ENCODE results near the gene RPTN. TPM values are rescaled to one million over a fixed set of nuclear protein-coding genes. Genes with fewer than 3 reads are reported as not detected.
A peak's percentile ranks its signal among the peaks of the same experiment; 100 is the strongest.
"Not testable (repeated sequence)": the region's sequence is repeated elsewhere in the genome, so short reads cannot be mapped to it uniquely, and the experiment has no call there.

The RPTN gene
- total RNA-seq, 1 experiment from 2014 or later = not detected

- Histone ChIP-seq H3K4me3 (no peak overlapping the region), H3K36me3 (no peaks in the 10 kb centered on the region), H3K27me3 (no peaks in the 10 kb centered on the region)
These were observed 10.5 kb upstream of the RPTN start for GRCh38 chr1:152169366-152170025.

GRCh38 chr1:152168535-152168868 is 9.5 kb upstream of the RPTN start:
- H3K4me3 ChIP-seq = no peak overlapping the region
- H3K36me3 ChIP-seq = no peaks in the 10 kb centered on the region
- no peak for DNase-seq
- no peaks in the 10 kb centered on the region for H3K9me3 ChIP-seq
- no peaks in the 10 kb centered on the region for H3K27me3 ChIP-seq

More at GRCh38 chr1:152169366-152170025, 10.5 kb upstream of the RPTN start:
- no peak for DNase-seq
- H3K9me3 ChIP-seq = no peaks in the 10 kb centered on the region

- Histone ChIP-seq H3K27me3 (no peaks in the 10 kb centered on the region), H3K4me3 (no peak overlapping the region), H3K9me3 (no peaks in the 10 kb centered on the region), H3K36me3 (no peaks in the 10 kb centered on the region)
- peak; percentile 70 for DNase-seq
These were observed 9.0 kb upstream of the RPTN start for GRCh38 chr1:152167835-152168534.

GRCh38 chr1:152166966-152167365 is 7.9 kb upstream of the RPTN start:
- Histone ChIP-seq H3K4me3 (no peak overlapping the region), H3K27me3 (no peaks in the 10 kb centered on the region), H3K36me3 (no peaks in the 10 kb centered on the region), H3K9me3 (no peaks in the 10 kb centered on the region)
- DNase-seq = no peak

GRCh38 chr1:152165286-152166077 is 6.5 kb upstream of the RPTN start:
- Histone ChIP-seq H3K4me3 (no peak overlapping the region), H3K36me3 (no peaks in the 10 kb centered on the region), H3K9me3 (no peaks in the 10 kb centered on the region), H3K27me3 (no peaks in the 10 kb centered on the region)
- DNase-seq = no peak

- Histone ChIP-seq H3K4me3 (no peak overlapping the region), H3K9me3 (no peaks in the 10 kb centered on the region; the same call in 1 of the 2 replicates), H3K27me3 (no peaks in the 10 kb centered on the region), H3K36me3 (no peaks in the 10 kb centered on the region)
- DNase-seq = no peak
These were observed 5.6 kb upstream of the RPTN start for GRCh38 chr1:152164517-152165136.

GRCh38 chr1:152162792-152163463 is 3.9 kb upstream of the RPTN start:
- no peaks in the 10 kb centered on the region for H3K36me3 ChIP-seq
- H3K27me3 ChIP-seq = no peaks in the 10 kb centered on the region
- no peak overlapping the region for H3K4me3 ChIP-seq
- no peak for DNase-seq
- no peaks in the 10 kb centered on the region; the same call in 1 of the 2 replicates for H3K9me3 ChIP-seq

- Histone ChIP-seq H3K9me3 (no peaks in the 10 kb centered on the region; the same call in 1 of the 2 replicates), H3K4me3 (no peak overlapping the region), H3K36me3 (no peaks in the 10 kb centered on the region), H3K27me3 (no peaks in the 10 kb centered on the region)
- DNase-seq = no peak
These were observed 1.5 kb upstream of the RPTN start for GRCh38 chr1:152160576-152160975.

- peaks cover 6% of the 10 kb centered on the region for H3K9me3 ChIP-seq
- no peaks in the 10 kb centered on the region for H3K36me3 ChIP-seq
- no peaks in the 10 kb centered on the region for H3K27me3 ChIP-seq
- DNase-seq = no peak
- no peak overlapping the region for H3K4me3 ChIP-seq
These were observed 5.0 kb downstream of the RPTN start for GRCh38 chr1:152153996-152154395.

GRCh38 chr1:152151646-152152045 is 7.4 kb downstream of the RPTN start:
- H3K4me3 ChIP-seq = no peak overlapping the region
- no peaks in the 10 kb centered on the region for H3K27me3 ChIP-seq
- peaks cover 25% of the 10 kb centered on the region for H3K9me3 ChIP-seq
- no peak for DNase-seq
- H3K36me3 ChIP-seq = no peaks in the 10 kb centered on the region

- DNase-seq = no peak
- Histone ChIP-seq H3K36me3 (no peaks in the 10 kb centered on the region), H3K4me3 (no peak overlapping the region), H3K9me3 (peaks cover 25% of the 10 kb centered on the region), H3K27me3 (no peaks in the 10 kb centered on the region)
These were observed 10.0 kb downstream of the RPTN start for GRCh38 chr1:152148981-152149380.

- H3K9me3 ChIP-seq = peaks cover 25% of the 10 kb centered on the region
- H3K4me3 ChIP-seq = no peak overlapping the region
- no peaks in the 10 kb centered on the region for H3K27me3 ChIP-seq
- H3K36me3 ChIP-seq = no peaks in the 10 kb centered on the region
- no peak for DNase-seq
These were observed 11.0 kb downstream of the RPTN start for GRCh38 chr1:152148051-152148450.

GRCh38 chr1:152145769-152146168 is 13.3 kb downstream of the RPTN start:
- Histone ChIP-seq H3K27me3 (no peaks in the 10 kb centered on the region), H3K9me3 (peaks cover 25% of the 10 kb centered on the region), H3K36me3 (no peaks in the 10 kb centered on the region), H3K4me3 (no peak overlapping the region)
- DNase-seq = no peak

- H3K27me3 ChIP-seq, DNase-seq, H3K36me3 ChIP-seq, H3K4me3 ChIP-seq: not testable (repeated sequence)
- H3K9me3 ChIP-seq = peaks cover 25% of the 10 kb centered on the region
These were observed 14.3 kb downstream of the RPTN start for GRCh38 chr1:152144674-152145183.

- Histone ChIP-seq H3K4me3 (no peak overlapping the region), H3K36me3 (no peaks in the 10 kb centered on the region), H3K27me3 (no peaks in the 10 kb centered on the region), H3K9me3 (peaks cover 13% of the 10 kb centered on the region)
- no peak for DNase-seq
These were observed 15.7 kb downstream of the RPTN start for GRCh38 chr1:152143150-152143887.
